AG09309 (cell line): ENCODE measurements around the gene RALGDS.
"Not testable (repeated sequence)": the region's sequence is repeated elsewhere in the genome, so short reads cannot be mapped to it uniquely, and the experiment has no call there.

Experiments
- DNase-seq: peaks from one replicate; pipeline ENCODE4 v3.0.0-alpha.2; 2010; ENCODE audit warnings: low read depth
- H3K4me3 ChIP-seq: 2 replicates; pipeline ENCODE4 v1.5.1; 2011; ENCODE audit warnings: mild to moderate bottlenecking, low read depth, low read length, moderate library complexity; ENCODE audit not compliant: control insufficient read depth
- TF ChIP-seq, protein P1 (sequence below): IDR thresholded peaks from 2 replicates; pipeline ENCODE4 v1.5.1; 2011; ENCODE audit warnings: mild to moderate bottlenecking, low read depth, low read length, inconsistent platforms; ENCODE audit not compliant: insufficient read depth, control insufficient read depth; ENCODE audit errors: missing control alignments

The RALGDS gene

GRCh38 chr9:133099726-133100505 lies 21.1 kb downstream of the RALGDS start:
- TF ChIP-seq, protein P1, sequence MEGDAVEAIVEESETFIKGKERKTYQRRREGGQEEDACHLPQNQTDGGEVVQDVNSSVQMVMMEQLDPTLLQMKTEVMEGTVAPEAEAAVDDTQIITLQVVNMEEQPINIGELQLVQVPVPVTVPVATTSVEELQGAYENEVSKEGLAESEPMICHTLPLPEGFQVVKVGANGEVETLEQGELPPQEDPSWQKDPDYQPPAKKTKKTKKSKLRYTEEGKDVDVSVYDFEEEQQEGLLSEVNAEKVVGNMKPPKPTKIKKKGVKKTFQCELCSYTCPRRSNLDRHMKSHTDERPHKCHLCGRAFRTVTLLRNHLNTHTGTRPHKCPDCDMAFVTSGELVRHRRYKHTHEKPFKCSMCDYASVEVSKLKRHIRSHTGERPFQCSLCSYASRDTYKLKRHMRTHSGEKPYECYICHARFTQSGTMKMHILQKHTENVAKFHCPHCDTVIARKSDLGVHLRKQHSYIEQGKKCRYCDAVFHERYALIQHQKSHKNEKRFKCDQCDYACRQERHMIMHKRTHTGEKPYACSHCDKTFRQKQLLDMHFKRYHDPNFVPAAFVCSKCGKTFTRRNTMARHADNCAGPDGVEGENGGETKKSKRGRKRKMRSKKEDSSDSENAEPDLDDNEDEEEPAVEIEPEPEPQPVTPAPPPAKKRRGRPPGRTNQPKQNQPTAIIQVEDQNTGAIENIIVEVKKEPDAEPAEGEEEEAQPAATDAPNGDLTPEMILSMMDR = no peak
- no peak for DNase-seq
- H3K4me3 ChIP-seq = no peak overlapping the region

GRCh38 chr9:133098871-133099270 lies 22.2 kb downstream of the RALGDS start:
- no peak for DNase-seq
- no peak overlapping the region for H3K4me3 ChIP-seq

DNA sequence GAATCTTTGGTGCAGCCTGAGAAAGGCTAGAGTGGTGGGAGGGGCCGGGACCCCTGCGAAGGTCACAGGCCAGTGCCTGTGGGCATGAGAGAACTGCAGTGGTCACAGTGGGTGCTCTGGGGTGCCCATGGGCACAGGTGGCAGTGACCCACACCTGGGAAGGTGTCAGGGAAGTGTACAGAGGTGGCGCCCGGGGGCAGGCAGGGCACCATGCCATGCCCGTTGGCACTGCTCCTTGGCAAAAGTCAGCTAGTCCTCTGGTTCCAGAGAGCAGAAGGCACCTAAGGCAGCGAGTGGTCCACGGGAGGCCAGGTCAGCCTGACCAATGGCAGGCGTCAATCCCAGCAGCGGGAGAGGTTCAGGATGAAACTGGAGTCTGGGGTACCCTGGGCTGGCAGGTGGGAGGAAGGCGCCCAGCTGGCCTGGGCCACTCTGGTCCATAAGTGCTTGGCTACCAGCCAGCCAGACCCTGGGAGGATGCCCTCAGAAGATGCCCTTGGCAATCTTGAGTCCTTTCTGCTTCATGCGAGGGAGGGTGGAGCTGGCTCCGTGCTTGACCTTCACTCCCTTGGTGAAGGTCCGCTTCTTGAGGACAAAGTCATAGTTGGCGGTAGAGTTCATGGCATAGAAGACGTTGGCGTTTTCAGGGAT lies 22.8 kb downstream of the RALGDS start:
- TF ChIP-seq, protein P1 = no peak
- DNase-seq = no peak
- no peak overlapping the region for H3K4me3 ChIP-seq

More at GRCh38 chr9:133098871-133099270, 22.2 kb downstream of the RALGDS start:
- TF ChIP-seq, protein P1 = no peak

DNA sequence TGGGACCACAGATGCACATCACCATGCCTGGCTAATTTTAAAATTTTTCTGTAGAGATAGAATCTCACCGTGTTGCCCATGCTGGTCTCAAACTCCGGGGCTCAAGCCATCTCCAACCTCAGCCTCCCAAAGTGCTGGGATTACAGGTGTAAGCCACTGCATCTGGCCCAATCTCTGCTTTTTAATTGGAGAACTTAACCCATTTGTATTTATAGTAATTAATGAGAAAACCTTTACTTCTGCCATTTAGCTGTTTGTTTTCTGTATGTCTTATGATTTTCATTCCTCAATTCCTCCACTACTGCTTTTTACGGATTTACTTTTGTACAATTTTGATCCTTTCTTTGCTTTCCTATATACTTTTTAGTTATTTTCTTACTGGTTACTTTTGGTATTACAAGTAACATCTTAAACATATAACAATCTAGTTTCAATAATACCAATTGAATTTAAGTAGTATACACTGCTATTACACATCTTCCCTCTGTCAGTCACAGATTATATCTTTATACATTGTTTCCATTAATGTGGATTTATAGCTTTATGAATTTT lies 26.1 kb downstream of the RALGDS start:
- TF ChIP-seq, protein P1 = no peak
- no peak for DNase-seq
- no peak overlapping the region for H3K4me3 ChIP-seq

GRCh38 chr9:133094351-133094750 lies 26.7 kb downstream of the RALGDS start:
- not testable (repeated sequence) for H3K4me3 ChIP-seq, DNase-seq

DNA sequence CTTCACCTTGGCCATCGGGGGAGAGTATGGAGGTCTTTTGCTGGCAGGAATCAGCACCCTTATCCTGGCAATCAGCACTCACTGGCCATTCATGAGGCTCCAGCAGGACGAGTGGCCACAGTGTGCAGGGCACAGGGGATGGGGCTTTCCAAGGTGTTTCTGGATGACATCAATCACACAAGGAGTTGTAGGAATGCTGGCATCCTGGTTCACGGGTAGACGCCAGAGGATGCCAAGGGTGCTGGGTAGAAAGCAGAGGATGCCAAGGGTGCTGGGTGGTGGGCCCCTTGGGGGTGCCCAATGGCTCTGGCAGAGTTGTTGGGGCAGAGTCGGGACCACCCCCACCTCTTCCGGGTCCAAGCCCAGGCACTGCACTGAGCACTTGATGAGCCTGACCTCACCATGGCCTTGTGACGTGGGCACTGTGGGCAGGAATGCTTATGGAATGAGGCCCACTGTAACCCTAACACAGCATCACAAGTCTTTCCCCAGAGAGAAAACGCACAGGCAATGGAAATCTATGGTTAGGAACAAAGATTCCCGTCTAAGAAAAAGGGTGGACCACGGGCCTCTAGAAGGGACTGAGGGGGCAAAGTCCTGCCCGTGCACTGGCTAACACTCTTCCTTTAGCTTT lies 30.2 kb downstream of the RALGDS start:
- DNase-seq = no peak
- TF ChIP-seq, protein P1 = no peak
- H3K4me3 ChIP-seq = no peak overlapping the region
